Activated CD8-positive, alpha-beta memory T cell treated with anti-CD3 and anti-CD28 coated beads, Interleukin-2, amount 50 U/mL, for 24 hours (primary cell): Measurements from ENCODE around the gene GABRB2.

ENCODE experiments used
- DNase-seq: peaks from one replicate; pipeline ENCODE4 v3.0.0-alpha.2; 2020; ENCODE audit errors: extremely low read depth

Gene GABRB2

GRCh38 chr5:161471211-161471950 is 75.1 kb downstream of the GABRB2 start:
- no peak for DNase-seq

DNA sequence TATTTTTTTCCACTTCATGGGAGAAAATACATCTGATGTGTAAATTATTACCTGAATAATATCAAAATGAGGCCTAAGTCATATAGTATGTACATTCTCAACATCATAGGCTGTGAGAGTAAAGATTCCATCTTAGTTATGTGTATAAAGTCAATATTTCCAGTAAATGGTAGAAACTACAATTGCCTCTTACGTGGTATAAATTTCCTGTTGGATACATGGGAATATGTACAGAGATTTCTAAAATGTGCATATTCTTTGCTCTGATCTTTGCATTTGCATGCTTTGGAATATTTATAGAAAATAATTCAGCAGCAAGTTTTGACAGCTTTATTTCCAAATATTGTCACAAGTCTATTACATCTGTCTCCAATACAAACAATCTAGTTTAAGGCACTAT is 78.8 kb downstream of the GABRB2 start:
- DNase-seq: no peak

DNA sequence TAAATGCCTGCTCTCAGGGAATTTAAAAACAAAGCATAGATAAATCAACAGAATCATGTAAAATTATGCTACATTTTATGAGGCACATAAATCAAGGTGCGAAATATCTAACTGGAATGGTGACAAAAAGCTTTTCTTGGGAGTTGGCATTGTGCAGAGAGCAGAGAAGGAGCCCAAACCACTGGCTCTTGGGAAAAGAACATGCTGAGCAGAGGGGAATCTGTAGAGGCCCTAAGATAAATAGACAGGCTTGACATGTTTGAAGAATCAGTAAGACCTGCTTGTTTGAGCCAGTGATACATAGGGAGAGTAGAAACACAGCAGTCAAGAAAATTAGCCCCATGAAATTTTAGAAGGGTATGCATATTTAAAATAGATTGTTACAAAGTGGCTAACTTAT is 85.8 kb downstream of the GABRB2 start:
- no peak for DNase-seq

- DNase-seq: no peak
These were observed 99.9 kb downstream of the GABRB2 start for GRCh38 chr5:161446655-161447054.

DNA sequence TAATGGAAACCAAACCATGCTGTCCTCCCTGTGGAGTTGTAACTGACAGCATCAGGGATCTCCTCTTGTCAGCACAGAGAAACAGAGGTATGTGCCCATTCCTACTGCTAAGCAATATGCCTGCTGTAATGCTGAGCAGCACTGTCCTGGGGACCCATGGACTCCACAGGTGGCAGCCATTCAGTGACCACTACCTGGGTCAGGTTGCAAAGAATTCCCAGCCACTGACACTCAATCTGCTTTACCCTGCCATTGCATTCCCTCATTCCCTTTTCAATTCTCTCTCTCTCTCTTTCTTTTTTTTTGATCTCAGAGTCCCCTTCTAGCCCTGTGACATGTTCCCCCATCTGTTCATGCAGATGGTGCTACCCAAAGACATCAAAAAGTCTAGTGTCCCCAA is 104.1 kb downstream of the GABRB2 start:
- no peak for DNase-seq

DNA sequence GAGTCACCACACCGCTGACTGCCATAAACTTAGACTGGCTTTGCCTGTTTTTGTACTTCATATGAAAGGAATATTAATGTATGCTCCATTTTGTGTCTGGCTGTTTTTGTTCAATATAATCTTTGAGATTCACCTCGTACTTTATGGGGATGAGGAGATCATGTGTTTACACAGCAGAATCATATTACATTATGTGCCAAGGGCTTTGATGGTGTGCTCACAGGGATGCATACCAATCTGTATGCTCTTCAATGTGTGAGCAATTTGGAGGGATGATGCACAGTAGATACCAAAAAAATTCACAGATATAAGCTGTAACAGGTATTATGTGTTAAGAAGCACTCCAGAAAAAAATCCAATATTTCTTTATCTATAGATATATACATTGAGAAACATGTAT is 113.7 kb downstream of the GABRB2 start:
- no peak for DNase-seq

GRCh38 chr5:161431963-161432362 is 114.6 kb downstream of the GABRB2 start:
- no peak for DNase-seq

DNA sequence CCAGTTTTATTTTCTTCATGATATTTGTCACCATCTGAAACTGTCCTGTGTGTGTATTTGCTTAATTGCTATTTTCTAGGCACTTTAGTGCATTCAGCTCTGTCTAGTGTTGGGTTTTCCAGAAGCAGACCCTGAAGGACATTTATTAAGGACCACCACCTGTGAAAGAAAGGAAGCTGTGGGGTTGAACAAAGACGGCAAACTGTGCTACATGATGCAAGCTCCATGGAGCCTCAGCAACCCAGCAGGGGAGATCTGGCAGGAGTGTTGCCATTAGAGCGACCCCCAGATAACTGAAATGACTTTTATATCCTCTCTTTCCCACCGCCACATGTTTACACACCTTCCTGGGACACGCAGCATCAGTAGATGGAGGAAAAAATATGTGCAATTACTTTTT is 125.5 kb downstream of the GABRB2 start:
- no peak for DNase-seq

DNA sequence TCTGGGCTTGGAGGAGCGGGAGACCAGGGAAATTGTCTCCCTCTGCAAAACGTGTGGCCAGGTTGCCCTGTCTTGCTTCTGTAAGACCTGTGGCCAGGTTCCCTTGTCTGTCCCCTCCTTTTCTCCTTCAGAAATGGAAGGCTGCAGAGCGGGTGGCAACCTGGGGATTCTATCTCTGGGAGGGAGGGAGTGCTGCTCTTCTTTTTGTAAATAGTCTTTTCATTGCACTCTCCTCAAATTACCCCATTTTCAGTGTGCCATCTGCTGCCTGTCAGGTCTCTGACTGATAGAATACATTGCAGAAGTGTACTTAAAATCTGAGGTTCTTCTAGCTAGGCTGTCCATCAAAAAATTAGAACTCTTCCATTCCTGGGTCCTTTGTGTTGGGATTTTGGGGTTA is 126.0 kb downstream of the GABRB2 start:
- DNase-seq: no peak

GRCh38 chr5:161414896-161415295 is 131.6 kb downstream of the GABRB2 start:
- DNase-seq: no peak

DNA sequence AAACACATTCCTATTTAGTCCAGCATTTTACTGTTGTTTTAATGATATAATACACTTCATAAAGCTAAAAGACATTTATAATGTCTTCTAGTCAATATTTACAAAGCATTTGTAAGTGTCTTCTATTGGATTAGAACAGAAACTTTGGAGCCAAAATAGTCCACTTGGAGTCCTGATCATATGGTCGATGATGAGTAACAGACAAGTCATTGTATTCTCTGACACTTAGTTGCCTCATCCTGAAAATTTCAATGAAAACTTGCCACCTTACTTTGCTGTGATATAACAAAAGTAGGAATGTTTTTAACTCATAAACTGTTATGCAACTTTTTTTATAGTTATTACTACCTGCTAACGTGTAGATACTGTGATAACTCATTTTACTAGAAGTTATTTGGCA is 132.5 kb downstream of the GABRB2 start:
- DNase-seq: no peak

GRCh38 chr5:161412792-161413191 is 133.7 kb downstream of the GABRB2 start:
- DNase-seq: no peak

GRCh38 chr5:161411156-161411555 is 135.4 kb downstream of the GABRB2 start:
- no peak for DNase-seq

DNA sequence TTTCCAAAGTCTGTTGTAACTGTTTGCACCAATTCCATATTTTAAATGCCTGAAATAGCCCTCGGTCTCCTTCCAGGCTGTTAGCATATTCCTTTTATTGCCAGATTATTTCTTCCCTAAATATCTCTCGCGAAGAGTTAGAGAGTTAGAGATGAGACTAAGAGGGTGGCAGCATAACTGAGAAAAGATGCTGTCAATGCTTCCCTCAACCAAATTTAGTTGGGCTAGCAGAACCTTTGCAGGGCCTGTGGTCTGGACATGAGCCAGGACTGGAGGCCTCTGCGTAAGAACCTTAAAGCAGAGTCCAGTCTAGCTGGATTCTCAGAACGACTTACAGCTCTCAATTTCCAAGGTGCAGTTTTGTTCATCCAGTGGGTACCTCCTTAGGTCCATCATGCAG is 135.9 kb downstream of the GABRB2 start:
- DNase-seq: no peak

- no peak for DNase-seq
These were observed 137.1 kb downstream of the GABRB2 start for GRCh38 chr5:161409471-161409870.

GRCh38 chr5:161406880-161407279 is 139.6 kb downstream of the GABRB2 start:
- DNase-seq: no peak

GRCh38 chr5:161403996-161404395 is 142.5 kb downstream of the GABRB2 start:
- no peak for DNase-seq

- no peak for DNase-seq
These were observed 143.4 kb downstream of the GABRB2 start for GRCh38 chr5:161403121-161403520.

GRCh38 chr5:161400583-161400982 is 145.9 kb downstream of the GABRB2 start:
- no peak for DNase-seq

DNA sequence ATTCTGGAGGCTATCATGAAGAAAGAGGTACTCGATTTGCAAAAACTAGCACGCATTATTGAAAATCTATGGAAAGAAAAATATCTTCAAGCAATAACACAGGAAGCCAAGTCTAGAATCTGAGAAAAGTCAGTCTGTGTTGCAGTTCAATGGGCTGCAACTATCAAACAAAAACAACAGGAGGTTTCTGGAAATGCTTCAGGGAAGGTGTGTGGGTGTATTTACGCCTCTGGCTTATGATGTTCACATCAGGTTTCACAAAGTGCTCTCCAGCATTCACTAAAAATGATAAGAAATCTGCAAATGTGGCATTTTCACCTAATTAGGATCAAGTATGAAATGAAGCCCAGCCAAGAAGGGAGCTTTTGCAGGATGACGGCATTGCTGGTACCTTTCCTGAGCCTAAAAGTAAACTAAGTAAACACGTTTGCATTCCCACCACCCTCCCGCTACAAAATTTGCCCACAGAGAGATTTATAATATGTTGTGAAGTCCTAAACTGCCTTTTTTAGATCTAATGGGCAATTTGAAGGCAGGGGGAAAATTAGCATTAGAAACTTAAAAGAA is 146.4 kb downstream of the GABRB2 start:
- no peak for DNase-seq

DNA sequence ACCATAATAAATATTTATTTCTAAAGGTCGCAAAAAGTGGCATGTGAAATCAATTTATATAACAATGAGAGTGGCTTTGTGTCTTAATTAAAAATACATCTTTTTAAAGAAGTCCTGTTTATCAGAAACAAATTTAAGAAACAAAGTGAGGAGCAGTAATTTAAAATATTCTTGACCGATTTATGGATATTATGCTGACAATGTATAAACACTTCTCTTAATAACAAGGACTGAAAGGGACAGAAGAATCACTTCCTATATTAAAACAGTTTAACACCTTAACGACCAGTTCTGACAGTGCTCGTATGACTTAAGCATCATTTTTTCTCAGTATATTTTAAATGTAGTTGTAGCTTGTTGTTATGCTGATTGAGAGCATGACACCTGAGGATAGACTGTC is 149.1 kb downstream of the GABRB2 start:
- DNase-seq: no peak

DNA sequence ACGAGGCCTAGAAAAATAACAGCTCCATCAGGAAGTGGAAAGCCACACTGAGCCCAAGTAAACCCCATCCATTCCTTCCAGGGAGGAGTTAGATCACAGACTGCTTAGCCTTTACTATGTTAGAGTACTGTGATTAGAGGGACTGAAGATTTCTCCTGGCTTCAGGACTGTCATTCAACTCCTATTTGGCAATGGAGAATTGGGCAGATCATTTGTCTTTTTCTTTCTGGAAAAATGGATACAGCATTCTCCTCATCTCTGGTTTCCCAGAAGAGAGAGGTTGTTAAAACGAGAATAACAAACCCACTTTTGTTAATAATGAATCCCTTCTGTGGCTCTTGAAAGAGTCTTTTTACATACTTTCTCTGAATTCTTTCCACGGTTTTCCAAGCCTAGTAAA is 150.4 kb downstream of the GABRB2 start:
- no peak for DNase-seq

DNA sequence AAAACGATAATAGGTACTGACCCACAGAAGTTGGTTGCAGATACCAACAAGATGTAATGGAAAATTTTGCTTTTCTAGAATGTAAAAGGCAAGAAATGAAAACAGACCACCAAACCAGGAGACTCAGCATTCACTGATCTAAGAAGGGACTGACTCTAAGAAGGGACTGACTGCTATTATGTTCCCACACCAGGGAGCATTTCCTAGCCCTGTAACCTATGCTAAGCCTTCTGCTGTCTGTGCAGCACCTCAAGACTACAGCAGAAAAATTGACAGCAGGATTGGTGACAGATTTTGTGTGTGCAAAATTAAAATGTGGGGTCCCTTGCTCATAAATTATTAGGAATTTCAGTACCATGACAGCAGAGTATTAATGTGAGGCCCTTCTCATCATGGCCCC is 154.8 kb downstream of the GABRB2 start:
- no peak for DNase-seq

- no peak for DNase-seq
These were observed 155.5 kb downstream of the GABRB2 start for GRCh38 chr5:161391016-161391415.
